ENCODE measurements around the gene MORF4L2.

MORF4L2 gene

GRCh38 chrX:103626855-103627254 is 59.6 kb downstream of the MORF4L2 start:
- no peak for TF ChIP-seq TAF1 (IDR thresholded peaks at IDR 0.05; ENCODE audit: borderline replicate concordance, low read depth, low read length)
- TF ChIP-seq POLR2AphosphoS5 (IDR thresholded peaks at IDR 0.05; ENCODE audit: low read depth, low read length) = no peak
- no peak for TF ChIP-seq POLR2A (IDR thresholded peaks at IDR 0.05; ENCODE audit: low read depth, low read length)
- FAIRE-seq = no peak
- no peak for DNase-seq (ENCODE audit: insufficient read length)
